ENCODE data around the gene OCSTAMP.

The OCSTAMP gene

DNA sequence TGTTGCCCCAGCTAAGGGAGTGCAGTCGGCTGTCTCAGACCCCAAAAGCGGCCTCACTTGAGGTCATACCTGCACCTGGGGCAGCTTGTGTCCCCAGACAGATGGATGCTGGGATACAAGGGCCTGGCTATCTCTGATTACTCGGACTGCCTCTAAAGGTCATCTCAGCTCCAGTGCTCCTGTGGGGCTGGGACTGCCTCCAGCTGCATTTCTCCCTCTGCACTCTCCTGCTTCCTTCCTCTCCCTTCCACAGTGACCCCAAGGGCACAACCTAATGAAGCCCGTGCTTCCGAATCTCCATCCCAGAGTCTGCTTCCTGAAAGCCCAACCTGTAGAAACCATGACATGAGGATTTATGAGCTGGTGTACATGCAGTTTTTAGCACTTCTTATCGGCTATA is 22.8 kb upstream of the OCSTAMP start:
- no peak for DNase-seq

DNA sequence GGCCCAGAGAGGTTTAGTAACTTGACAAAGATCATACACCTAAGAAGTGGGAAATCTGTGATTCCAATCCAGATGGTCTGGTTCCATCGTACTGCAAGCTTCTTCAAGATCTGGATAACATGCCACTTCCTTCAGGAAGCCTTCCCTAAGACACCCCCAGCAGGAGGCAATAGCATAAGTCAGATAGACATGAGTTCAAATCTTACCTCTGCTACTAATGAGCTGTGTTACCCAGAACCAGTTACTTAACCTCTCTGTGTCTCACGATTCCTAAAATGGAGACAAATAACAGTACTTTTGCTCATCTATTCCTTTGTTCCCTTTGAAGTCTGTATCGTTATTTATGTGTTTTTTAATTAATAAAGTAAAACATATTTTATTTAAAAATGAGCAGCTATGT is 22.3 kb upstream of the OCSTAMP start:
- DNase-seq: no peak

DNA sequence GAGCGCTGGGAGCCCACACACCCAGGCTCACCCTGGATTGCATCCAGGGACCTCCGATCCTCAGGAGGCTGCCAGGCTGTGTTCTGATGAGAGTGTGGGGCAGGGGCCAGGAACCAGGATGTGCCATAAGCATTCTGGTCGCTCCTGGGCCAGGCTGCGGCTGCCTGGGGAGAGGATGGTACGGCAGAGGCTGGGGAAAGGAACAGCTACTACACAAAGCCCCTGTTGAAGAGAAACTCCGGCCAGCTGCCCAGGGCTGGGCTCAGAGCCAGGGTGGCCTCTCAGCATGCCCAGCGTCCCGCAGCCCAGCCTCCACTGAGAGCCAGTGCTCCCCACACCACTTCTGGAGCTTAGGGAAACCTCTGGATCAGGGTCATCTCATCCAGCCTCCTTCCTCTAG is 21.7 kb upstream of the OCSTAMP start:
- DNase-seq: no peak

DNA sequence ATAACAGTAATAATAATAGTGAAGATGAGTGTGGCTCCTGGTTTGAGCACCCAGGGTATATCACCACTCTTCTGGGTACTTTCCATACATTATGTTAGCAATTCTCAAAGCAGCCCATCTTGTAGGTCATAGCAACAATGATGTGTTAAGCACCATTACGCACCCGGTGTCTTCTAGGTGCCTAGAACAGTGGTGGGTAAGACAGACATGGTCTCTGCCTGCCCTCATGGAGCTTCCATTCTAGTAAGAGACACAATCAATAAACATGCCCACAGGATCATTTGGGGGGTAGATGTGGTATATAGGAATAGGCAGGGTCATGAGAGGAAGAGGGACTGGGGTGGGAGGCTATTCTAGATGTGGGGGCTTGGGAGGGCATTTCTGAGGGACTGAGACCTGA is 21.0 kb upstream of the OCSTAMP start:
- no peak for DNase-seq

DNA sequence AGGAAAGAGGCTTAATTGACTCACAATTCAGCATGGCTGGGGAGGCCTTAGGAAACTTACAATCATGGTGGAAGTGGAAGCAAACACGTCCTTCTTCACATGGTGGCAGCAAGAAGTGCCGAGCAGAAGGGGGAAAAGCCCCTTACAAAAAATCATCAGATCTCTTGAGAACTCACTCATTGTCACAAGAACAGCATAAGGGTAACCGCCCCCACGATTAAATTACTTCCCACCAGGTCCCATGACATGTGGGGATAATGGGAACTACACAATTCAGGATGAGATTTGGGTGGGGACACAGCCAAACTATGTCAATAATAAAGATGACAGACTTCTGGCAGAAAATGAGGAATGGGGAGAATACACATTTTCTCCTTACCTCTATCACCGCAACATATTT is 20.5 kb upstream of the OCSTAMP start:
- DNase-seq: no peak

DNA sequence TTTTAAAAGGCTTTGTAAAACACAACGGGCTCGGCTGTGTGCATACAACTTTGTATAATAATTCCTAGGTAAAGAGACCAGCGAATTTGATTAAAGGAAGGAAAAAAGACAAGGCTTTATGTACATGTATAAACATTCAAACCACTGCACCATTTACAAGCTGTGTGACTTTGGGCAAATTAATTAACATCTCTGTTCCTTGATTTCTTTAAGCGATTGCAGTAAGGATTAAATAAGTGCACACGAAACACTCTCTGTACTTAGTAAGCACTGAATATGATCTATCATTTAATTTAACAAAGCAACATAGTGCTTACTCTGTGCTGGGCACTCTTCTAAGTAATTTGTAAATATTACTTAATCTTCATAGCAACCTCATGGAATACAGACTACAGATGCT is 19.5 kb upstream of the OCSTAMP start:
- no peak for DNase-seq

DNA sequence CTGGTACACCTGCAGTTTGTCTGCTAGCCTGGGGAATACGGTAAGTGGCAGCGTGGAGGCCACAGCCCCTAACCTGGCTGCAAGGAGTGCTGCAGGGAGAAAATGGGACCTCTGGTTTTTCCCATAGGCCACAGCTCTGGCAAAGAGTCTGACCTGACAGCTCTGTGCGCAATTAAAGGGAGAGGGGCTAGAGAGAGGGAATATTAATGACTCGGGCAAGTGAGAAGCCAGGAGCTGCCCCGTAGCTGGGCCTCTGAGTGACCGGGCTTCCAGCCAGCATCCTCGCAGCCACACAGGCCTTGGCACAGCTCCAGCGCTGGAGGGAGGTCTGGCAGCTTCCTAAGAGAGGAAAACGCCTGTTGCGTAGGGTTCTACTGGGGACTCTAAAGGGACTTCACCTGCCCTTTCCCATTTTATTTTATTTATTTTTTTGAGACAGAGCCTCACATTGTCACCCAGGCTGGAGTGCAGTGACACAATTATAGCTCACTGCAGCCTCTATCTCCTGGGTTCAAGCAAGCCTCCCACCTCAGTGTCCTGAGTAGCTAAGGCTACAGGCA is 18.2 kb upstream of the OCSTAMP start:
- peak; percentile 63 for DNase-seq

DNA sequence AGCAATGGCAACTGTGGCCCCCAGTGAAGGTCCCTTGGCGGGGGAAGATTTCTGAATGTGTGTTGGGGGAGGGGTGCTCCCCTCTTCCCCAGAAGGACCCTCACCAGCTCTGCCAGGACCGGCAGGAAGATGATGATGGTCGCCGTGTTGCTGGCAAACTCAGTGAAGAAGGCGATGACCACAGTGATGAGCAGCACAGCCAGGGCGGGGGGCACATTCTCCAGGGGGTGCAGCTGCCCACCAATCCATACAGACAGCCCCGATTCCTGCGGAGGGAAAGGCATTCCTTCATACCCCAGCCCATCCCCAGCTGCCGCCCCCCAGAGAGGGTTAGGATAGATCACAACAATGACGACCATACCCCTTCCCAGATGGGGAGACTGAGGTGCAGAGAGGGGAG is 15.7 kb upstream of the OCSTAMP start:
- no peak for DNase-seq

DNA sequence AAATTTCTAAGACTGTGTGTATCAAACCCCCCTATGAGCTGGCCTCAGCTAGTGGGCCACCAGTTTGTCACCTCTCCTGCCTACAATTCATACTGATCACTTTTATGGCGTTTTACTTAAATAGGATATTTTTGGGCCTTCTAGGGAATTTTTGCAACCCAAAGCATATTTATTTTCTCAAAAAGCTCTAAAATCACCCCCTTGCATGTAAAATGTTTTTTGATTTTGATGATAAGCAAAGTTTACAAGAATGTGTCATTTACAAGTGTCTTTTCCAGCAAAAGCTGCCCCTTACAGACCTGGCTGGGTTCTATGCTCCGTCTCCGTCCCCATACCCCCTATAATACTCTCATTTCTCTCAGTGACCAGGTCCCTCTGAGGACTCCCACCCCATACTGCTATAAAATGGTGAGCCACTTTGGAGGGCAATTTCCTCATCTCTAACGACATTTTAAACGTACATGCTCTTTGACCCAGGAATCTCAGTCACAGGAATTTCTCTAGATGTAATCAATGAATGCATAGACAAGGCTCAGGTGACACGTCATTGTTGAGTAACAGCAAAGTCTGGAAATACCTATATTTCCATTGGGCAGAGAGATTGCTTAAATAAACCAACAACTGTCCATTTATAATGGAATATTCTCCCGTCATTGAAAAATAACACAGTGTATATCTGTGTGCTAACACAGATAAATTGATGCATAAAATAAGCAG is 13.9 kb upstream of the OCSTAMP start:
- DNase-seq: no peak

DNA sequence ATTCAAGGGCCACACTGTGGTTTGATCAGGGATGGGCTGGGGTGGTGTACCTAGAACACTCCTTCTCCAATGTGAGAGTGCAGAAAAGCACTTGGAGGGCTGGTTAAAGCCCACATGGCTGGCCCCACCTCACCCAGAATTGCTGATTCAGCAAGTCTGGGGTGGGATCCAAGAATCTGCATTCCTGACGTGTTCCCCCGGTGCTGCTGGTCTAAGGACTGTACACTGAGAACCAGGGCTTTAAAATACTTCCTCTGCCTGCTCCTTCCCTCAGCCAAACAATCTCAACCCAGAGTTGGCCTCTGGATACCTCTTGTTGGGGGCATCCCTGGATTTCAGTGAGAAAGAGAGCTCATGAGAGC is 13.4 kb upstream of the OCSTAMP start:
- DNase-seq: no peak

DNA sequence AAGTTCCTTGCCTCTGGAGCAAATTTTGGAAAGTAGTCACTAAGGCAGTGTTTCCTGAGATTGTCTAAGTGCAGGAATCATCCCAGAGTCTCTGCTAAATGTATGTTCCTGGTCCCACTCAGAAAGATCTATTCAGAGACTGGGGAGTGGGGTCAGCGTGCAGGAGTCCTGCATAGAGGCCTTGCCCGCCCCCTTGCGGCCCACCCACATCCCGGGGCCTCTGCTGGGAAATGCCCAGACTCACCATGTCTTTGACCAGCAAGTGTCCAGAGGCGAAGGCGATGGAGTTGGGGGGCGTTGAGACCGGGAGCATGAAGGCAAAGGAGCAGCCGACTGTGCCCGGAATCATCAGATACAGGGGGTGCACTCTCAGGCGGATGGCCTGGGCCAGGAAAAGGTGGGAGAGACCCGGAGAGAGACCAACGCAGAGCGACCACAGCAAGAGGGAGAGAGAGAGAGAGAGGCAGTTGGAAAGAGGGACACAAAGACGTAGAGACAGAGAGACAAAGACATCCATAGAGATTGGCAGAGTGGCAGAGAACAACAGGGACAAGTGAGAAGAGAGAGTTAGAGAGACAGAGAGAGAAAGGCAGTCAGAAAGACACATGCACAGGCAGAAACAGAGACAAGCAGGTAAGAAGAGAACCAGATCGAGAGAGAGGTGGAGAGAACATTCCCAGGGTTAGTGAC is 12.9 kb upstream of the OCSTAMP start:
- no peak for DNase-seq

DNA sequence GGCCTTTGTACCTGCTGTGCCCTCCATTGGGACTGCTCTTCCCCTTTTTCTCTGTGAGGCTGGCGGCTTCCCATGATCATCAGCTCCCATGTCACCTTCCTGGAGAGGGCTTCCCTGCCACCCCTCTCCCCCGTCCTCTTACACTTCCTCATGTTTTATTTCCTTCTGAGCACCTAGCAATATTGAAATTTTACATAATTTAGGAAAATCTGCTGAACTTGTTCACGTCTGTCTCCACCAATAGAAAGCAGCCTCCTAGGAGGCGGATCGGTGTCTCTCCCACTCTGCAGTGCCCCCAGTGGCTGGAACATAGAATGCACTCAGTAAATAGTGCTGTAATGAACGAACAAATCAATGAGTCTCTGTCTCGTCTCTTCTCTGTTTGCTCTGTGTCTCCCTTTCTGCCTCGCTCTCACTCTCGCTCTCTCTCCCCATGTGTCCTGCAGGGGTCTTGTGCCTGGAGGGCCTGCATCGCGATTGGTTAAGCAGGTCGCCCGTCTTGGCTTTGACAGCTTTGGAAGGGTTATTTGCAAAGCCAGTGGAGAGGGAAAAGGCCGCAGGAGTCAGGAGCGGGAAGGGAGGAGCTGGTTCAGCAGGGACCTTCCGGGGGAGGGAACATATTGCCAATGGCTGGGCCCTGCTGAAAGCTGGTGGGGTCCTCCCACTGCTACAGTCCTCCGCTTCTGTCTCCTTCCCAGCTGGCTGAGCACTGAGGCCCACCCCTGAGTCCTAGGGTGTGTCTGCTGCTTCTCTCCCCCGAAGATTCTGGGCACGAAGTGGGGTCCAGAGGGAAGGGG is 12.1 kb upstream of the OCSTAMP start:
- peak; percentile 72 for DNase-seq

DNA sequence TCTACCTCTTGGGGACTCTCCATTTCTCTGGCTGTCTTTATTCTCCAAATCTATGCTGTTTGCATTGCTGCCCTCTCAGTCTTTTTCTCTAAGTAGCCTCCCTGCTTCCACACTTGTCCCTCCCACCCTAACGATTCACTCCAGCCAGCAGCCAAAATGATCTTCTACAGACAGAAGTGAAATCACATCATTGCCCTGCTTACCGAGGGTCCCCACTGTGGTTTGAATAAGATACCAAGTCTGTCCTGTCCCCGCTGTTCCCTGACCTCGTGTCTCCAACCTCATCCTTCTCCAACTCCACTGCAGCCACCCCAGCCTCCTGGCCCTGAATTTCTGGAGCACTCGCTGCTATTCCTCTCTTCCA is 11.5 kb upstream of the OCSTAMP start:
- no peak for DNase-seq

DNA sequence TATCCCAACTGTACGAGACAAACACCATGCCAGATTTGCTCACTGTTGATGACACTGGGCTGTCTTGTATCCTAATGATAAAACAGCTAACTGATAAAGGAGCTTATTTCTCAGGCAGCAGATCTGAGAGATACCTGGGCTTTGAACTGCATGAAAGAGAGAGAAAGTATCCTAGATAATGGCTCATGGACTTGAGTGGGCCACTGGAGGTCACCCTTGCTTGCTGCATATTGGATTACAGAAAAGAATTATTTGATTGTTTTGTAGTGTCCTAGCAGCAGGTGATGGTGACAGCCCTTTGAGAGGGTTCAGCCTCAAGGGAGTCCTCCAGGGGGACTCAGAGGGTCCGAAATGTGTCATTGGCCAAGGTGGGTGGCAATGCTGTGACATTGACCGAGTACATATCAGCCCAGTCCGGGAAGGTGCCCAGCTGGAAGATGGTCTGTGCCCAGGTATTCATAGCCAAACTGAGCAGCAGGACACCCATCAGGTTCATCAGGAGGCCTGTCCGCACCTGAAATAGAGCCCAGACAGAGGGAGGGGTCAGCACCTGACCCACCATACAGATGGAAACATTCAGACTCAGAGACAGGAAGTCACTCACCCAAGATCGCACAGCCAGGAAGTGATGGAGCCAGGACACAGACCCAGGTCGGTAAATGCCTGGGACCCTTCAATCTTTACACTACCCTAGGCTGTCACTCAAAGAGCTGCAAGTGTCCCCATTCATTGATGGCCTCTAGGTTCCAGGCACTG is 9.4 kb upstream of the OCSTAMP start:
- no peak for DNase-seq

DNA sequence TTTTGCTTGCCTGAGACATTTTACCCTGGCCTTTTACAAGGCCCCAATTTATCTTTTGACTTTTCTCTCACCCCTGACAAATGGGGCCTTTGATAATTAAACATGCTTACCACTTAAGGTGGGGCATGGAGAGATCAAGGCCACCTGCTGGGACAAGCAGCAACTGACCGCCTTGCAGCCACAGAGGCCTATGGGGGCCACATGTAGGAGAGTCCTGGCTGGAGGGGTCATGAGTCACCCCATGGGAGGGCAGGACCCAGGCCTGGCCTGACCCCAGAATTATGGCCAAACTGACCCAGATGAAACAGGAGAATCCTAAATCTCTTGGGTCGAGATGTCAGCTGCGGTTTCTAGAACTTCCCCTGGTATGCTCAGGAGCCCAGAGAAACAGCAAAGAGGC is 8.5 kb upstream of the OCSTAMP start:
- DNase-seq: no peak

DNA sequence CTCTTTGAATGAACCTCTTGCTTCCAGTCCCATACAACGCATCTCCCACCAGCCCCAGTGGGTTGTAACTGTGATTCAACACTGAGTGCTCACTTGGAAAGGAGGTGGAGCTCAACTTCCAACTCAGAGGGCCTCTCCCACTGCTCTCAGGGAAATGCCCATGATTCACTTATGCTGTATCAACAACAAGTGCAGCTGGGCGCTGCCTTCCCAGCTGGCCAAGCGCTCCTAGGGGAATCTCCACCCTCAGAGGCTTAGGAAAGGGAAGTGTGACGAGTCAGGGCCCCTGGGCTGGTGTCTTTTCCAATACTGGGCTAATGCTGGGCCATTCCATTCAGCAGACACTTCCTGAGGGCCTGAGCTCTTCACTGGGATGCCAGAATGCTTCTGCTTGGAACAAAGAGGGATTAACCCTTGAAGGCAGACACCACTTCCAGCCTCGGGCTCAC is 8.1 kb upstream of the OCSTAMP start:
- DNase-seq: peak; percentile 90

DNA sequence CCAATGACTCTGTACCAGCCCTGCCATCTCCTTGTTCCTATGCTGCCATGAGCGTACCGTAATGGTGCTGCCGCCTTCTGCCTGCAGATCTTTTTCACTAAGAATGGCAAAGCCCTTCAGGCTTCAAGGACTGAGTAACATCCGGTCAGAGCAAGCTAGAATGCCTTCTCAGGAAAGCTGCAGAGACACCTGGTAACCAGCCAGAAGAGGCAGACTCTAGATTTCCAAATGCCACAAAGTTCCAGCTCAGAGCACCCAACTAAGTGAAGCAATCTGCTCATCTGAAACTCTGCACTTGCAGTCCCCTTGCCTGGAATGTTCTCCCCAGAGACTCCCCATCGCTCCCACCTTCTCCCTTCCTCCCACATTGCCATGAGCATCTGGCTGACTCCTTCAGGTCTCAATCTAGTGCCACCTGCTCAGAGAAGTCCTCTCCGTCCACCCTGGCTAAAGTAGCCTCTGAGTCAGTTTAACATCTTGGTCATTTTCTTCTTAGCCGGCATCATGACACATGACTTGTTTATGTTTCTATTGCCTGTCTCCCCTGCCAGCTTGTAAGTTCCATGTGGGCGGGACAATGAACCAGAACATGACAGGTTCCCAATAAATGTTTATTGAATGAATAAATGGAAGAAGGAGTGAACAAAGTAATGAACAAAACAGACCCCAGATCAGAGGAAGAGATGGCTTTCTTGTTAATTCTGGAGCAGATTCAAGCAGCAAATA is 6.9 kb upstream of the OCSTAMP start:
- peak; percentile 66 for DNase-seq

DNA sequence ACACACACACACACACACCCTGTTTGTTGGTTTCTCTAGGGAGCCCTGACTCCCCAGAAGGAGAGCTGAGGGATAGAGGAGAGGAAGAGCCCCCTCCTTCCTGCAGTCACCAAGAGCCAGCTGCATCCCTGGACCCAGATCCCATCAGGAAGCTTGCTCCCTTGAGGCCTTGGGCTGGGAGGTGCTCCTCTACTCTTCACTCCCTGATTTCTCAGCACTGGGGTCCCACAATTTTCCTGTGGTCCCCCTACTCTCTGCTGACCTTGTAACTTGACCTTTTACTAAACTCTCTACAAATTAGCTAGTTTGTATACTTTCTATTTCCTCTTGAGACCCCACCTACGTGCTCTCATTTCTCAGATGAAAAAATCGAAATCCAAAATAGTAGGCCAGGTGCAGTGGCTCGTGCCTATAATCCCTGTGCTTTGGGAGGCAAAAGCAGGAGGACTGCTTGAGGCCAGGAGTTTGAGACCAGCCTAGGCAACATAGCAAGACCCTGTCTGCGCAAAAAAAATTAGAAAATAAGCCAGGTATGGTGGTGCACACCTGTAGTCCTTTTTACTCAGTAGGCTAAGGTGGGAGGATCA is 5.0 kb upstream of the OCSTAMP start:
- DNase-seq: no peak

DNA sequence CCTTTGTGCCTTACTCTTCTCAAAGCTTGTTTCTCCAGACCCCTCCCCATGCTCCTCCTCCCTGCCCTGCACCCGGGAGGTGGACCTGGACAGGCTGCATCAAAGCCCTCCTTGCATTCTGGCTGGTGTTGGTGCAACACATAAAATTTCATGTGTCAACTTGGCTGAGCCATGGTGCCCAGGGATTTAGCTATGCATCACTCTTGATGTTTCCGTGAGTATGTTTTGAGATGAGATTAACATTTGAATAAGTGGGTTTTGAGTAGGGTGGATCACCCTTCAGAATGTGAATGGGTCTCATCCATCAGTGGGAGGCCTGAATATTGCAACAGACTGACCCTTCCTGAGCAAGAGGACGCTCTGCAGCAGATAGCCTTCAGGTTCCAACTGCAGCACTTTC is 4.4 kb upstream of the OCSTAMP start:
- DNase-seq: no peak

DNA sequence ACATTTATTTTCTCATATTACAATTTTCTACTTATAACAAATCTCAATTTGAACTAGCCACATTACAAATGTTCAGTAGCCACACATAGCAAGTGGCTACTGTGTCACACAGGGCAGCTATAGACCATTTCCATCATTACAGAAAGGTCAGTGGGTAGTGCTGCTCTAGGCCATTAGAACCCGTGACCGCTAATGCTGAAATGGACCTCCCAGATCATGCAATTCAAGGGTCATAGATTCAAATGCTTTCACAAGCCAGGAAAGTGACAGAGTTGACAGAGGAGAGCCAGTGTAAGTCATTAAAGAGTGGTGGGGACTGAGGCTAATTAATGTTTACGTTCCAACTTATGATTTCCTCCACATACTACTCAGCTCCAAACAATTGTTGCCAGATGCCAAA is 3.5 kb upstream of the OCSTAMP start:
- no peak for DNase-seq

DNA sequence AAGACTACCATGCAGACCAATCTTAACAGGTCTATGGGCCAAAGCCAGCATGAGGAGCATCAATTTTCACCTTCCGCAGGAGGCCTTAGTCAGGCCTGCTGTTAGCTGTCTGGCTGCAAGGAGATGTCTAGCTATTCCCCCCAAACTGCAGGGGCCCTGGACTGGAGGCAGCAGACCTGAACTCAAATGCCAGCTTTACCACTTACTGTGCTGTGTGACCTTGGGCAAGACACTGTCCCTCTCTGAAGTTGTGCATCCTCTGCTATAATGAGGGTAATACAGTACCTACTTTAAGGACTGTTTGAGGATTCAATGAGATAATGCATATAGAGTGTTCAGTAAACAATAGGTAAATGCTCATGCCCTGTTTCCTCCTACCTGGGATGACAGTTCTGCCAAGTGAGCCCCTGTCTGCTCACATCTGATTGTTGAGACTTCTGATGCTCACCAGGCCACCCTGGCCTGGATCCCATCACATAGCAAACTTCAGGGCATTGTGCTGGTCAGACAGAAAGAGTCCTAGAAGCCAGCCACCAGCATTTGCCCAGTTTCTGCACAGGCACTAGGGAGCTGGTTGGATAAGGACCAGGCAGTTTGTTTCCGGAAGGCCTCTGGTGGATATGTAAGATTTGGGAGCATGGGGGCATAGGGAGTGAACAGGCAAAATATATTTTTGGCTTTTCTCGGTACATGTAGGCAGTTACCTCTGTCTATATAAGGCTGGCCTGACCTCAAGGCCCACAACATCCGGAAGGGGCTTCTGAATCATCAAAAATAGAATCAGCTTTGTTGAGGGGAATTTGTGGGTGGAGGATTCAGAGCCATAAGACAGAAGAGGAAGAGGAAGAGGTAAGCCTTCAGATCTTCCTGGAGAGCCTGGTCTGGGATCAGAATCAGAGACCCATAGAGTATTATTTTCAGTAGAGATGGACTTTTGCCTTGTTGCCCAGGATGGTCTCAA is 2.3 kb upstream of the OCSTAMP start:
- no peak for DNase-seq

All from EL (cell line).